Stimulated activated CD8-positive, alpha-beta memory T cell treated with anti-CD3 and anti-CD28 coated beads, Interleukin-15, amount 100 ng/mL, for 24 hours (primary cell): ENCODE measurements around the gene RPL10A.
"Not testable (repeated sequence)": the region's sequence is repeated elsewhere in the genome, so short reads cannot be mapped to it uniquely, and the experiment has no call there.

ENCODE experiments used
- DNase-seq: peaks from one replicate; pipeline ENCODE4 v3.0.0-alpha.2; 2020; ENCODE audit warnings: low read depth

Gene RPL10A

GRCh38 chr6:35512740-35513139, 44.5 kb downstream of the RPL10A start, which contains the start of gene TULP1:
TULP1 (minus strand) TSS chr6:35512896; CDS start chr6:35512858, 38 bp downstream.
- no peak for DNase-seq

GRCh38 chr6:35514587-35514986, 46.4 kb downstream of the RPL10A start:
- DNase-seq: no peak

- not testable (repeated sequence) for DNase-seq
Observed at GRCh38 chr6:35515939-35516338, 47.7 kb downstream of the RPL10A start.

GRCh38 chr6:35516712-35517111, 48.5 kb downstream of the RPL10A start:
- DNase-seq: no peak

GRCh38 chr6:35517978-35518377, 49.8 kb downstream of the RPL10A start:
- DNase-seq: not testable (repeated sequence)

GRCh38 chr6:35518566-35519312, 50.5 kb downstream of the RPL10A start:
- DNase-seq: no peak

- no peak for DNase-seq
Observed at GRCh38 chr6:35519313-35520015, 51.3 kb downstream of the RPL10A start.
